Stimulated activated CD4-positive, alpha-beta T cell treated with anti-CD3 and anti-CD28 coated beads, Interleukin-15, amount 100 ng/mL, for 48 hours (primary cell): Measurements from ENCODE around the gene FRY.

Experiments used
- DNase-seq, 2 donors: peaks; one replicate each; pipeline ENCODE4 v3.0.0-alpha.2; 2020; ENCODE audit warnings: low read depth in 2 of 2

Gene FRY

DNA sequence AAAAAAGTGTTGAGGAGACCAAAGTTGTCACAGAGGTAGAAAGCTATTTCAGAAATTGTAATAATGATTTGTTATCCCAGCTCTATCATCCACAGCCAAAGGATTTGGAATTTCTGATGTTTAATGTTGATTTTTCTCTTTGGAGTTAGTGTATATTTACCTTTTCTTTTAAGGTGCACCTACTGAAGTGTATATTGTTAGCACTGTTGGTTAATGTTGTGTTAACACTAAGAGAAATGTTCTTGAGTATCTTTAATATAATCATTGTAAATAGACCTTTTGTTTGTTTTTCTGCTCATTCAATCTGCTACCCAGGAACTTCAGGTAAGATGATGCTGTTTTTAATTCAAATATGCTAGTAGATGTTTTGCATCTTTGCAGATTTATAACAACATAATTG, 226.1 kb downstream of the FRY start:
- no peak for DNase-seq

DNA sequence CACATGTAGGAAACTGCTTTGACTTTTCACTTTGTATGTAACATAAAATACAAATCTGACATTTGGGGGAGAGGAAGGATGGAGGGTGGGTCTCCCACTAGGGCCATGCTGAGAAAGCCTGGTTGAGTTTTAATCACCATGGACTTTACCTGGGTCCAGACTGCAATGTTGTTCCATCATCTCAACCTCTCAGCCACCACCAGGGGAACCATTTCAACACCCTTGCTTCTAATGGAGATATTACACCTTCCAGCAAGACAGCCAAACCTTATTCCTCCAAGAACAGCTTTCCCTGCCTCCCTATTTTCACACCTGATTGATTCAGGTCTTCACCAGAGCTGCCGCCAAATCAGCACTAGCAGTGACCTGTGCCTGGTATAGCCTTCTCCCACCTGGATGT, 227.5 kb downstream of the FRY start:
- no peak for DNase-seq

DNA sequence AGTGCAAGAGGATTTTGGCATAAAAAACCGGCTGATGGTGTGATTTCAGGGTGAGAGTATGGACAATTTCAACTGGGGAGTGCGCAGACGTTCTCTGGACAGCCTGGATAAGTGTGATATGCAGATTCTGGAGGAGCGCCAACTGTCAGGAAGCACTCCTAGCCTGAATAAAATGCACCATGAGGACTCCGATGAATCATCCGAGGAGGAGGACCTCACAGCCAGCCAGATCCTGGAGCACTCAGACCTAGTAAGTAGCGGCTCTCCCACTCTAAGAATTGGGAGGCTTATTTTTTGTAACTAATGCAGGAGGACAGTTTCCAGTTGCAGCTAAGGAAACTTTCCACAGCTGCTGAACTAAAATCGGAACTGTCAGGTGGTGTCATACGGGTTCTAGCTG, 230.0 kb downstream of the FRY start:
- no peak for DNase-seq

DNA sequence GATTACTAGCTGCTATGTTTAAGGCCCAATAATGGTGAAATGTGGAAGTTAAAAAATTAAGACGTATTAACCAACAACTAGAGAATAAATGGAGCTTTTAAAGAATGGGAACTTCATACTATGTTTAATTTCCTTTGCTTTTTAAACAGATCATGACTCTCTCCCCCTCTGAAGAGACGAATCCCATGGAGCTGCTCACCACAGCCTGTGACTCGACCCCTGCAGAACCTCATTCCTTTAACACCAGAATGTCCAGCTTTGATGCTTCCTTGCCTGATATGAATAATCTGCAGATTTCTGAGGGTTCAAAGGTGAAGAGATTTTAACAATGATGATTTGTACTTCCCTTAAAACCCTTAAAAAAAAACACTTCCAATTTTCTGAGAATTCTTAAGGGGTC, 230.6 kb downstream of the FRY start:
- no peak for DNase-seq

DNA sequence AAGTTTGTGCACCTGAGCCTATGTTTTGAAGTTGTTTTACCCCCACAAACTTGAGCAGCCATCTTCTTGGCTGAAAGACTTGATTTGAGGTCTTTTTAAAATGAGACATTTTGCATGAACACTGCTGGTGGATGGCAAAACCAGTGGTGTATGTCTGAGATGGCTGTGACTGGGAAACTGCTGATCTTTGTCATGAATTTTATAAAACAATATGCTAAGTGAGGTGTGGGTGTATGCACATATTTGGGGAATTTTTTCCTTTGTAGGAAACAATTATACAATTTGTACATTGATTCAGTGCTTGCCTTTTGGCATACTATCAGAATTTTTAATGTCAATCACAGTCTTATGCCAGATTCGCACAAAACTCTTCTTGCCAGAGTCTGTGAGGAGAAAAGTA, 231.0 kb downstream of the FRY start:
- DNase-seq = no peak

DNA sequence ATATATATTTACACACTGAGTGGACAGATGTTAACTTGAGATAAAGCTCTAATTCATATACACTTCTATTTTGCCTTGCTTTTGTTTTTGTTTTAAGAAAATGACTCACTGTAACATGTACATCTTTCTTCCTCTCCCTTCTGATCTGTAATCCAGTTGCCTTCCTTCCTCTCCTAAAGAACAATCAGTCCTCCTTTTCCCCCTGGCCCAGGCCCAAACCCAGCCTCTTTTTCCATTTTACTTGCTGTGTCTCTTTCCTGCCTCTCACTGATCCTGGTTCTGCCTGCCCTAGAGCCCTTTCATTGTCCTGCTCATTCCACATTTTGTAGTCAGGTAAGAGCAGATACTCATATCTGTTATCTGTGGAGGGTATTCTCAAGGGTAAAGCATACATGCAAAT, 232.8 kb downstream of the FRY start:
- no peak for DNase-seq

DNA sequence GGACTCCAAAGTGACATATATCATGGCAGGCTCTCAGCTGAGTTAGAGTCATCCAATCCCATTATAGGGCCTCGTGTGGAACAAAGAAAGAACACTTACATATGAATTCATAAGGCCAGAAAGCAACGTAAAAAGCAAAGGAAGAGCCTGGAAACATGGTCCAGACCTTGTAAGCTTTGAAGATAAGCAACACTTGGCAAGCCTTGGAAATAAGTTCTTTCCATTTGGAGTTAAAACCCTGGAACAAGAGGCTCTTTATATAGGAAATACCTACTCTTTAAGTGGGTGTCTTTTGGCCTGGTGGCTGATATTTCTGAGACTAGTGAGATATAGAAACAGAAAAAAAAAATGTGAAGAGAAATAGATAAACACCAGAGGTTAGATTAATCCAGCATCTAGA, 234.2 kb downstream of the FRY start:
- DNase-seq = no peak

DNA sequence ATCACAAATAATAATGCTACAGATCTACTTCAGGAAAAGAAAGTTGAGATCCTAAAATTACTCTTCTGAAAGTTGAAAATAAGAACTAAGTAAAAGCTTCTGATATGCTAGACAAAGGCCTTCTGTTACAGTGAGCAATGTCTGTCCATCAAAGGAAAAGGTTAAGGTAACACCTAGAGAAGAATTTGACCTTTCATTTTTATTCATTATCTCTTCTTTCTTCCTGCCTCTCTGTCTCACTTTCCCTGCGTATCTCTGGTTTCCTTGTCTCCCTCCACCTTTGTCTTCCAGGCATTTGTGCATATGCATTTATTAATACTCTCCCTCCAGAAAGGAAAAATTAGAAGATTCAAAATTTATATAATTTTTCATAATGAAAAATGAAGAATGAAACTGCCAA, 234.6 kb downstream of the FRY start:
- DNase-seq = no peak

DNA sequence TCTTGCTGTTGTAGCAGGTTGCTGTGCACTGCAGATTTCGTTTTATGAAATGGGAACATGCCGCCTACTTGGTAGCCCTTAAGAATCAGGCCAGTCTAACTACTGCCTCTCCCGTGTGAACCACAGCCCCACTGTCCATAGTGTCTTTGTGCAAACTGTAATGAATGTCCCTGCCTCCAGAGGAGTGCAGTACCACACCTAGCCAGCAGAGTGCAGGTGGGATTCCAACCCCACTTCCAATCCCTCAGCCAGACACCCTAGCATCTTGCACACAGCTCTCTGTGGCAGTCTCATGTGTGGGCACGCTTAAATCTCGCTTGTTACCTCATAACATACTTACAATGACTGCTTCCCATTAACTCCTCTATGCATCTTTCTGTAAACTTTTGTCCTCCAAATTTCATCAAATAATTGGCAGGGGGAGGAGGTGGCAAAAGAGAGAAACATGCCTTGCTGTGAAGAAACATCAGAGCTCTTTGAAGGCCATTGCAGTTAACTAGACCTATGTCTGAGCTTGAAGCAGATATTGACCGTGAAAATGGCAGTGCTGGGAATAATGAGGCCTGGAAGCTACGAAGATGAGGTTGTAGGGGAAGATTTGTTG, 236.4 kb downstream of the FRY start:
- DNase-seq = peak in 1 of 2 donors; percentile 37

DNA sequence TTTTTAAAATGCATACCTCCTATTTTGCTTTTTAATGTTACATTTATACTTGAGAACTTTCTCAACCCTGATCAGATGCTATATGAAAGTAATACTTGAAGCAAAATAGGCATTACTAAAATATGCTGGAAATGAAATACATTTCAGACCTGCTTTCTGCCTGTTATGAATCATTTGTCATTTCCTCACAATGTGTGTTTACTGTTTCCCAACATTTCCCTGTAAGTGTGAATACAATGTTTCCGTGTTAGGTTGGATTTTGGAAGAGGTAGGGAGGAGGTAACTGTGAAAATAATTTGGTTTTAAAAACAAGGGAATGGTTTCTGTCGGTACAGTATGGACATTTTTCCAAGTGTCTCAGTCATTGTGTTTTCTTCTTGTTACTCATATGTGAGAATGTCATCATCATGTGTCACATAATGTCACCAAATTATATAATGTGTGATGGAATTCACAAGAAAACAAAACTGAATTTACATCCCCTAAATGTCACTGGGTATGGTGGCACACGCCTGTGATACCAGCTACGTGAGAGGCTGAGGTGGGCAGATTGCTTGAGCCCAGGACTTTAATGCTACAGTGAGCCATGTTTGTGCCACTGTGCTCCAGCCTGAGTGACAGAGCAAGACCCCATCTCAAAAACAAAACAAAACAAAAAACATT, 240.6 kb downstream of the FRY start:
- DNase-seq = no peak

DNA sequence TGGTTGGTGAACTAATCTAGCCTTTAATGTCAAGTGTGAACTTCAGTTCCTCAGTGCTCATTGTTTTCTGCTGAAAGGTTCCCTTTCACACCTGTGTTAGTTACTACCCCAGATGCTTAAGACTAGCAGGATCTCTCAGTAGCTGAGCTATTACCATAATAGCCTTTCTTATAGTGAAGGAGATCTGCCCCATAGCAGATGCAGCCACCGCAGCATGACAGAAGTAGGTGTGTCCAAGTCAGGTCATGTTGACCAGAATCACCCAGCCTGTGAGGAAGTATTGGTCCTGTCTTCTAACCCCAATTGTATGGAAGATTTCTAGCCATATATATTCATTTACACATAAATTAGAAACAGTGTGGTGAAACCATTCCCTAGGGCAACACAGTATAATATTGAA, 246.3 kb downstream of the FRY start:
- no peak for DNase-seq

DNA sequence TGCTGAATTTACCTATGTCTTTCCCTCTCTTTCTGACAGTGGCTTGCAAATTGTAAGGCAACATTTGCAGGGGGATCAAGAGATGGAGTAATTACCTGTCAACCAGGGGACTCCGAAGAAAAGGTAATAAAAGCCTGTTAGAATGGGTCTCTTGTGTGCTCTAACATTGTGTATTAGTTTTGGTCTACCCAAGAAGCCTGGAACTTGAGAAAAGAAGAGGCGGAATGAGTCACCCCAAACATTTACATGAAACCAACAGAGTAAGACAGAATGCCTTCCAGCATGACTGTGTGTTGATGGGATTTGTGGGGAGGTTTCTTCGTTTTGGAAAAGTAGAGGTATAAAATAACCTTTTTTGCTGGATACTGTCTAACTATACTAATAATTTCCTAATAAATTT, 246.9 kb downstream of the FRY start:
- DNase-seq = no peak

DNA sequence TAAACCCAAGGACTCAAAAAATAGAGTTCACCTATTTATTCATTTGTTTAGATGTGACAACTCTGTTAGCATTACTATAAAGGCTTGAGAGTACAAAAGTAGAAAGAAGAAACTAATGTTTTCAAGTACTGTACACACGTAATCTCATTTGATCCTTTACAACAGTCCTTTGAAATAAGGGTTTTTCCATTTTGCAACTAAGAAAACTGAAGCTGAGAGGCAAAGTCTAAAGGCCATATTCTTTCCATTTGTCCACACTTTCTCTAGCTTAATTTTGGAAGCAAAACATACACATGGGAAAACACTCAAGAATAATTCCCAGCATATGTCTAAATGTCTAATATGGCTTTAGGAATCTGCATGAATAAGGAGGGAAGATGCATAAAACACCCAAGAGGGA, 249.5 kb downstream of the FRY start:
- no peak for DNase-seq

DNA sequence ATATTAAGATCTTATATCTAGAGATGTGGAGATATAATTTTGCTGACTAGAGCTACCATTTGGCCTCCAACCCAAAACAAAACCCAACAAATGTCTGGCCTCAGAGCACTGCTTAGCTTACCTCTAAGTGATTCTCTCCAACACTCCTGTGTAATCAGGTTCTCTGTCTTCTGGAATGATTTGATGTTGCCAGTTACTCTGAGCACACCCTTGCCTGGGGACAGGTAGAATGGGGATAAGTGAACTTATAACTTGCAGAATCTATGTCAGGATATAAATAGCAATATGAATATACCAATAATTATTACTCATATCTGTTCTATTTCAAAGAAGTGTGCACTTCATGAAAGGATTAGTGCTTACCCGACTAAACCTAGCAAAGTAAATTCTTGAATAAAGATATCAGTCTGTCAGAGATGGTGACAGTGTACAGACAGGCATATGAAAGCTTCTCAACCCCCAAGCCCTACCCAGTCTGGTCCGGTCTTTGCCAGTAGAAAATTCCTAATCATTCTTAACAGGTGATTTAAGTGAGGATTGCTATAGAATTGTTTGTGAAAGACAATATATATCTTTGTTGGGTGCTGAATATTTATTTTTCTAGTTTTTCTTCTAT, 250.6 kb downstream of the FRY start:
- no peak for DNase-seq

DNA sequence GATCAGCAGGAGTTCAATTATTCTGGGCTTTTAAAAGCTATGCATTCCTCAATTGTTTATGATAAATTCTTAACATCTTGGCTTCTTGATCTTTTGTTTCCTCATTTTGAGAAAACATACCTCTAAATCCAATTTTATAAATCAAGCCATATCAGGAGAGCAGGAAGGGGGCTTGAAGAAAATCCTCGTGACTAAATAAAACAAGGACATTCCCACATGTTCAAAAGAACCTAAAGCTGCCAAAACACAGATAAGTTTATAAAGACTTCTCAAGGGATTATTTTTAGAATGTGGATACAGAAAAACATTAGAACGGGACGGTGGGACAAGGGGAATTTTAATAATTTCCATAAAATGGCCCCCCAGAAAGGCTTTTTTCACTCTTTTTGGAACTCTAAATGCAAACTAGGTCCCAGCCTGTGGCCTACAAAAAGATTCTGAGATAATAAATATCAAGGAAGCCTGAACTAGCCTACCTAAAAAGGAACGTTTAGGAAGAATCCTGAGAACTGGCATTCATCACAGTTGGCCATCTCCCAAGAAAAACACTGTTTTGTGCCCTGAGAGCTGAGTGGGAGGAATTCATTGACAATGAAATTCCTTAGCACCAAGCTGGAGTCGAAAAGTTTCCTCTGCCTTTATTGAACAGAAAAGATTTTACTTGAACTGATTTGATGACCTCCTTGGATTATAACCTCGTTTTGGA, 253.5 kb downstream of the FRY start:
- no peak for DNase-seq

DNA sequence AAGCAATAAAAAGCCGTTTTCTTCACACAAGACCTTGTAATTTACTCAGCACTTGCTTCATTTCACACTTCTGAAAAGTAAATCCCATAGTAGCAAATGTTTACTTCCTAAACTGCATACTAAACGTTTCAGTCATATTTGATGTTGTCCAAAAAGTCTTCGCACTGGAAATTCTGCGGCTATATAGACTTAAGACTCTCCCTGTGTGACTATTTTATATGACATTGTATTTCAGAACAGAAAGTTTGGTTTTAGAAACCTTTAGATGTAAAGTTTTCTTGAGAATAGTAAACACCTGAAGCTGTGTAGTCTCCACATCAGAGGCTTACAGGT, 254.0 kb downstream of the FRY start:
- no peak for DNase-seq

DNA sequence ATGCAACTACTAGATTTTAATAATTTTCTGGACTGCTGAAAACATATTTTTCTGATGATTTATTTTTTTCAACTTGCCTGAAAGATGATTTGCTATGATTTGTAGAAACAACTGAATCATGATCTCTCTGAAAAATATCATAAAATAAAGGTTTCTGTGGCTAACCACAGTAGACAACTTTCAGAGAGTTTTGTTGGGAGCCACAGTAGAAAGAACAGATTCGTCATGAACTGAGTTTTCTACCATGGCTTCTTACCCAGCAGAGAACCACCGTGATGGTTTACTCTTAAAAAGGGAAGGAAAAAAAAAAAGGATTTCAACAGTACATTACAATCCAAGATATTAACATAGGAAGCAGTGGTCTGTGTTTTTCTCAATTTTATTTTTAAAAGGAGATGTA, 265.6 kb downstream of the FRY start:
- DNase-seq = no peak

DNA sequence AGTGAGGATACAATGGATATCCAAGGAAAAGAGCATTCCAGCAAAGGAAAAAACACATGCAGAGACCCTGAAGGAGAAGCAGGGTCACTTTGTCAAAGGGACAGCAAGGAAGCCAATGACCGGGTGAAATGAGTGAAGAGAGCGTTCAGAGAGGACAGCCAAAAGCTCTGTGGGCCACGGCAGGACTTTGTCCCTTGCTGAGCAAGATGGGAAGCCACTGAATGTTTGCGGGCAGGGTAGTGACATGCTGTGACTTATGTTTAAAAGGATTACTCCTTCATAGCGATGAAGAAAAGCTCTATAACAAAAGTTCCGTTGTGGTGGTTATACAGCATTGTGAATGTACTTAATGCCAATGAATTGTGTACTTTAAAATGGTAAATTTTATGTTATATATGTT, 267.1 kb downstream of the FRY start:
- DNase-seq = no peak

DNA sequence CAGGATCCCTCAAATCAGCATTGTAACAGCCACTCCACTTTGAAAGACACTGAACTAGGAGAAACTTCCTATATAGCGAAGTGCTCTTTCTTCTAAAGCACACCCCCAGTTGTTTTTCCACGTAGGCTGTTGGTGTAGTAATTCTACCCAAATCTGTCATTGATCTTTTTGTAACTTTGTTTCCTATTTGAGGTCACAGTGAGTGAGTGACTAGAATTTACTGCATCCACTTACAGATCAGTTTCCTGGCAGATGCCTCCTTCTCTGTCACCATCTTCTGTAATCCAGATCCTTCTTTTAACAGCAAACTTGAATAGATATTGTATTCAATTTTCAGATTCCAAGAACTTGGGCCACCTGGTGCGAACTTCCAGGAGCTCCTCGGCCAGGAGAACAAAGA, 268.3 kb downstream of the FRY start:
- no peak for DNase-seq

DNA sequence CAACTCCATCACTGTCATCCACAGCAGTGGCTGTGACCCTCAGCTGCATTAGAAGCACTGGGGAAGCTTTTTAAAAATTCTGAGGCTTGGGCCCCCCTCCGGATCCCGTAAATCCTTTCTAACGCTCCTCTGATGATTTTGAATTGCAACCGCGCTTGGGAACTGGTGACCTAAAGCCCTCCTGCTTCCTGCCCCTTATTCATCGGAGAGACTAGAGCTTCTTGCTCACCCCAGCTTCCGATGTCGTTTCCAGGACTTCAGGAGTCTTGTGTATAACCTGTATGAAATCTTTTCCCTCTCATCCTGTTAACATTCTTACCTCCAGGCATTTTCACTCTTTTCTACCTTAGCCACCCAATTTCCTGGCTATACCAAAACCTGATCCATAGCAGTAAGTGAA, 268.8 kb downstream of the FRY start:
- no peak for DNase-seq

DNA sequence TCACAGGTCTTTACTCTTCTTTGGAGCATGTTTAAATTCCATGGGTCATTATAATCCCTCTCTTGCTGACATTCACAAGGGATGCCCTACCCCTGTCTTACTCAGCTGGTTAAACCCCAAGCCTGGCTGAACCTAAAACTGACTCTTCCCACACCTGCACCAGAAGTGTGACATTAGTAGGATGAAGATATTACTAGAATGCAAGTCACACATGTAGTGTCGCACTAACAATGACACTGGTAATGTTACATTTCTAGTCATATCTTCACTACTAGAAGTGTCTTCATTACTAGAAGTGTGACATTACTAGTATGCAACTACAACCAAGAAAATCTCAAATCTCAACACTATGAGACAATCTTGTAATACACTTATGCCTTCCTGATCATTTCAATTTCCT, 269.3 kb downstream of the FRY start:
- no peak for DNase-seq

DNA sequence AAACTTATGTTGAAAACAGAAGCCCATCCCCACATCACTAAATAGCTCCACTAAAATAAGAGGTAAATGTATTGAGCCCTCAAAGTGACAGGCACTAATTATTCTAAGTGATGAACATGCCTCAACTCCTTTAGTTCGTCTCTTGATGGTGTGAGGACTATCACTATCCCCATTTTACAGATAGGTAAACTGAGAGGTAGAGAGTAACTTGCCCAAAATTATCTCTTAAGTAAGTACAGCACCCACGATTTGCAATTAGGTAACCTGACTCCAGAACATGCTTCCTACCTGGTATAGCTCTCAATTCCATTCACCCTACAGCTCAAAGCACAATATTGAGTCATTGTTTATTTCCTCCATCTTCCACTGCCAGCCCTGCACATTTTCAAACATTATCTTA, 270.9 kb downstream of the FRY start:
- no peak for DNase-seq

DNA sequence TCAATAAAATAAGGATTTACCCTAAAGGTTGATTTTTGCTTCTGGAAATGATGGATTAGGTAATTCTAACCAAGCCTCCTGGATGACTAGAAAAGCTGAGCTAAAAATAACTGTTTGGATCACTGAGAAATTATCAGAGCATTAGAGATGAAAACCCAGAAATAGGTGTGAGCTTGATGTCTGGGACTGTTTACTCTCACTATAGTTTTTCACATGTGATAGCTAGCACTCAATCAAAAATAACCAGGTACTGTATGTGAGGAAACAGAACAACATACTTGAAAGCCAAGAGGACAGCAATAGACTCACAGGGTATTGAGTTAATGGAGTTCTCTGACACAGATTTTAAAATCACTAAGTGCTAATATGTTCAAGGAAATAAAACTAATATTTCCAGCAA, 274.1 kb downstream of the FRY start:
- DNase-seq = no peak
